ENCODE measurements around the gene NDOR1.
A peak's percentile ranks its signal among the peaks of the same experiment; 100 is the strongest.
"Not testable (repeated sequence)": the region's sequence is repeated elsewhere in the genome, so short reads cannot be mapped to it uniquely, and the experiment has no call there.

Gene NDOR1

GRCh38 chr9:137240841-137241489 is 35.5 kb downstream of the NDOR1 start, which contains the start of gene TUBB4B:
Gene TUBB4B, plus strand, starts transcription at chr9:137241287. Its CDS starts 74 bp downstream, at chr9:137241361.
- Histone ChIP-seq H3F3A (ENCODE audit: low read depth) (0 out of 2 replicates have a peak, but pooled peaks cover 6% of the 10 kb centered on the region), H3K9ac (ENCODE audit: low read depth, low read length, poor library complexity, severe bottlenecking) (peak within 1 kb of the TSS; percentile 96), H3K27me3 (ENCODE audit: insufficient read depth, low read length, poor library complexity, severe bottlenecking) (no peaks in the 10 kb centered on the region), H2AFZ (ENCODE audit: low read length) (peak within 1 kb of the TSS; percentile 90), H4K20me1 (ENCODE audit: insufficient read depth, low read length, poor library complexity, severe bottlenecking) (peaks cover 24% of the 10 kb centered on the region), H3K4me3 (ENCODE audit: low read length, poor library complexity, severe bottlenecking) (peak within 1 kb of the TSS; percentile 94), H3K4me2 (ENCODE audit: low read depth, low read length, poor library complexity, severe bottlenecking) (peak within 1 kb of the TSS; percentile 95), H3K4me1 (ENCODE audit: insufficient read depth, low read length, poor library complexity, severe bottlenecking) (peaks cover 40% of the 10 kb centered on the region), H3K36me3 (ENCODE audit: insufficient read depth, low read length) (peaks cover 21% of the 10 kb centered on the region; the same call in 1 of the 2 replicates), H3K79me2 (ENCODE audit: insufficient read depth, low read length) (peaks cover 51% of the 10 kb centered on the region), H3K9me3 (ENCODE audit: insufficient read depth, low read depth, low read length) (no peaks in the 10 kb centered on the region), H3K9me2 (replicated peaks; ENCODE audit: low read depth, low read length) (no peaks in the 10 kb centered on the region)
- no peak for TF ChIP-seq CTCF (conservative IDR thresholded peaks at IDR 0.05; ENCODE audit: low read length)
- no peak for TF ChIP-seq EZH2phosphoT487 (IDR thresholded peaks at IDR 0.05; ENCODE audit: borderline replicate concordance)

GRCh38 chr9:137241490-137242268 is 36.2 kb downstream of the NDOR1 start:
- Histone ChIP-seq H3F3A (ENCODE audit: low read depth) (0 out of 2 replicates have a peak, but pooled peaks cover 6% of the 10 kb centered on the region), H3K9me3 (ENCODE audit: insufficient read depth, low read depth, low read length) (no peaks in the 10 kb centered on the region), H3K9me2 (replicated peaks; ENCODE audit: low read depth, low read length) (no peaks in the 10 kb centered on the region), H4K20me1 (ENCODE audit: insufficient read depth, low read length, poor library complexity, severe bottlenecking) (peaks cover 24% of the 10 kb centered on the region), H3K4me3 (ENCODE audit: low read length, poor library complexity, severe bottlenecking) (peak overlapping the region; percentile 94), H3K4me2 (ENCODE audit: low read depth, low read length, poor library complexity, severe bottlenecking) (peak overlapping the region; percentile 95), H2AFZ (ENCODE audit: low read length) (no peak overlapping the region), H3K27me3 (ENCODE audit: insufficient read depth, low read length, poor library complexity, severe bottlenecking) (no peaks in the 10 kb centered on the region), H3K36me3 (ENCODE audit: insufficient read depth, low read length) (peaks cover 21% of the 10 kb centered on the region; the same call in 1 of the 2 replicates), H3K4me1 (ENCODE audit: insufficient read depth, low read length, poor library complexity, severe bottlenecking) (peaks cover 38% of the 10 kb centered on the region), H3K9ac (ENCODE audit: low read depth, low read length, poor library complexity, severe bottlenecking) (peak overlapping the region; percentile 96), H3K79me2 (ENCODE audit: insufficient read depth, low read length) (peaks cover 51% of the 10 kb centered on the region)
- no peak for TF ChIP-seq CTCF (conservative IDR thresholded peaks at IDR 0.05; ENCODE audit: low read length)
- no peak for TF ChIP-seq EZH2phosphoT487 (IDR thresholded peaks at IDR 0.05; ENCODE audit: borderline replicate concordance)

GRCh38 chr9:137242269-137243203 is 37.0 kb downstream of the NDOR1 start:
- H3K4me2 ChIP-seq (ENCODE audit: low read depth, low read length, poor library complexity, severe bottlenecking): peak overlapping the region; percentile 95
- H3K36me3 ChIP-seq (ENCODE audit: insufficient read depth, low read length): peaks cover 21% of the 10 kb centered on the region; the same call in 1 of the 2 replicates
- H3K27me3 ChIP-seq (ENCODE audit: insufficient read depth, low read length, poor library complexity, severe bottlenecking): no peaks in the 10 kb centered on the region
- H3K9me2 ChIP-seq (replicated peaks; ENCODE audit: low read depth, low read length): no peaks in the 10 kb centered on the region
- peaks cover 48% of the 10 kb centered on the region for H3K79me2 ChIP-seq (ENCODE audit: insufficient read depth, low read length)
- 0 out of 2 replicates have a peak, but pooled peaks cover 6% of the 10 kb centered on the region for H3F3A ChIP-seq (ENCODE audit: low read depth)
- peaks cover 30% of the 10 kb centered on the region for H3K4me1 ChIP-seq (ENCODE audit: insufficient read depth, low read length, poor library complexity, severe bottlenecking)
- H2AFZ ChIP-seq (ENCODE audit: low read length): no peak overlapping the region
- H4K20me1 ChIP-seq (ENCODE audit: insufficient read depth, low read length, poor library complexity, severe bottlenecking): peaks cover 24% of the 10 kb centered on the region
- TF ChIP-seq CTCF (conservative IDR thresholded peaks at IDR 0.05; ENCODE audit: low read length) (no peak), EZH2phosphoT487 (IDR thresholded peaks at IDR 0.05; ENCODE audit: borderline replicate concordance) (no peak)
- peak overlapping the region; percentile 96 for H3K9ac ChIP-seq (ENCODE audit: low read depth, low read length, poor library complexity, severe bottlenecking)
- H3K4me3 ChIP-seq (ENCODE audit: low read length, poor library complexity, severe bottlenecking): peak overlapping the region; percentile 94
- no peaks in the 10 kb centered on the region for H3K9me3 ChIP-seq (ENCODE audit: insufficient read depth, low read depth, low read length)

- not testable (repeated sequence) for H3K9me2 ChIP-seq (replicated peaks; ENCODE audit: low read depth, low read length); H2AFZ ChIP-seq (ENCODE audit: low read length); H3F3A ChIP-seq (ENCODE audit: low read depth); H3K9me3 ChIP-seq (ENCODE audit: insufficient read depth, low read depth, low read length); H3K27me3 ChIP-seq (ENCODE audit: insufficient read depth, low read length, poor library complexity, severe bottlenecking)
- peaks cover 23% of the 10 kb centered on the region for H3K4me1 ChIP-seq (ENCODE audit: insufficient read depth, low read length, poor library complexity, severe bottlenecking)
- H3K79me2 ChIP-seq (ENCODE audit: insufficient read depth, low read length): peaks cover 43% of the 10 kb centered on the region
- H3K9ac ChIP-seq (ENCODE audit: low read depth, low read length, poor library complexity, severe bottlenecking): peak overlapping the region; percentile 96
- peak overlapping the region; percentile 94 for H3K4me3 ChIP-seq (ENCODE audit: low read length, poor library complexity, severe bottlenecking)
- H3K4me2 ChIP-seq (ENCODE audit: low read depth, low read length, poor library complexity, severe bottlenecking): peak overlapping the region; percentile 95
- H4K20me1 ChIP-seq (ENCODE audit: insufficient read depth, low read length, poor library complexity, severe bottlenecking): peaks cover 24% of the 10 kb centered on the region
- H3K36me3 ChIP-seq (ENCODE audit: insufficient read depth, low read length): peaks cover 21% of the 10 kb centered on the region; the same call in 1 of the 2 replicates
Observed at GRCh38 chr9:137243266-137243625, 37.7 kb downstream of the NDOR1 start.

Measured in Loucy (cell line).